Measurements from ENCODE around the gene ATXN1. TPM values are rescaled to one million over a fixed set of nuclear protein-coding genes. Genes with fewer than 3 reads are reported as not detected.
"Not testable (repeated sequence)": the region's sequence is repeated elsewhere in the genome, so short reads cannot be mapped to it uniquely, and the experiment has no call there.

The ATXN1 gene
- total RNA-seq, 1 donor from 2014 or later: 69.1 TPM

DNA sequence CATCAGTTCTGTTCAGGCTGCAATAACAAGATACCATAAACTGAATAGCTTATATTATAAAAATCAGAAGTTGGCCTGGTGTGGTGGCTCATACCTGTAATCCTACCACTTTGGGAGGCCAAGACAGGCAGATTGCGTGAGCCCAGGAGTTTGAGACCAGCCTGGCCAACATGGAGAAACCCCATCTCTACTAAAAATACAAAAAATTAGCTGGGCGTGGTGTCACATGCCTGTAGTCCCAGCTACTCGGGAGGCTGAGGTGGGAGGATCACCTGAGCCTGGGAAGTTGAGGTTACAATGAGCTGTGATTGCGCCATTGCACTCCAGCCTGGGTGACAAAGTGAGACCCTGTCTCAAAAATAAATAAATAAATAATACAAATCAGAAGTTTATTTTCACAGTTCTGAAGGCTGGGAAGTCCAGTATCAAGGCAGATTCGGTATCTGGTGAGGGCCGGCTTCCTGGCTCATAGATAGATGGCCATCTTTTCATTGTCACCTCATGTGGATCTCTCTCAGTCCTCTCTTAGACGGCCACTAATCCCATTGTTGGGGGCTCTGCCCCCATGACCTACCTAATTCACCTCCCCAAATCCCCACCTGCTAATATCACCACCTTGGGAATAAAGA lies 491.7 kb downstream of the ATXN1 start:
- H3K4me3 Mint-ChIP-seq (ENCODE audit: low read depth); intact Hi-C loops (cut with micrococcal nuclease); H3K27me3 Mint-ChIP-seq (ENCODE audit: low read depth); H3K27ac Mint-ChIP-seq; H3K36me3 Mint-ChIP-seq (ENCODE audit: low read depth); DNase-seq (ENCODE audit: low spot score); H3K4me1 Mint-ChIP-seq (ENCODE audit: low read depth); H3K9me3 Mint-ChIP-seq: not testable (repeated sequence)

DNA sequence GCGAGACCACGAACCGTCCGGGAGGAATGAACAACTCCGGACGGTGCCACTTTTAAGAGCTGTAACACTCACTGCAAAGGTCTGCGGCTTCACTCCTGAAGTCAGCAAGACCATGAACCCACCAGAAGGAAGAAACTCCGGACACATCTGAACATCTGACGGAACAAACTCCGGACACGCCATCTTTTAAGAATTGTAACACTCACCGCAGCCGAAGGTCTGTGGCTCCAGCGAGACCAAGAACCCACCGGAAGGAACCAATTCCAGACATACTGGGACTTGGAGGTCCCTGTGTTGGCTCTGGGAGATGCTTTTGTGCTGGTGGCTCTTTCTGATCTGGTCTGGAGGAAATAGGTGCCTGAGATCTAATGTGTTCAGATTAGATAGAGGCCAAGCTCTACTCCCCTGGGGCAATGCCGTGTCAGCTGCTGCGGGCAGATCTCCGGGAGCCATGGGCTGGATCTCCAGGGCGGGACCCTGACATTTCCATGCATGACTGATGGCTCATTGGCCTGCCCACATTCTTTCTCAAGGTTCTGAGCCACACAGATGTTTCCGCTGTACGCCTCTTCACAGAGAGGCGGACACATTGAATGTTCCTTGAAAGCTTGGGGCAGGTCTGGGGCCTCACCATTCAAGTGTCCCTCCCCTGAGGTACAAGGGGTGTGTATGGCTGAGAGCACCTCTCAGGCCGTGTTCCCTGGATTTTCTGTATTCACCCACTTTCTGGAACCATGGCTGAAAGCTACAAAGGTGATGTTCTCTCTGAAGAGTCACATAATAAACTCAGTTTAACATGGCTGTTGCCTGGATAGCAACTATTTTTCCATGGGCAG lies 493.6 kb downstream of the ATXN1 start:
- Mint-ChIP-seq H3K9me3 (no peaks in the 10 kb centered on the region), H3K27ac (no peak overlapping the region), H3K27me3 (ENCODE audit: low read depth) (peaks cover 5% of the 10 kb centered on the region), H3K36me3 (ENCODE audit: low read depth) (no peaks in the 10 kb centered on the region), H3K4me1 (ENCODE audit: low read depth) (no peaks in the 10 kb centered on the region), H3K4me3 (ENCODE audit: low read depth) (no peak overlapping the region)
- DNase-seq (ENCODE audit: low spot score): no peak
- intact Hi-C loops (cut with micrococcal nuclease): no loop called here

DNA sequence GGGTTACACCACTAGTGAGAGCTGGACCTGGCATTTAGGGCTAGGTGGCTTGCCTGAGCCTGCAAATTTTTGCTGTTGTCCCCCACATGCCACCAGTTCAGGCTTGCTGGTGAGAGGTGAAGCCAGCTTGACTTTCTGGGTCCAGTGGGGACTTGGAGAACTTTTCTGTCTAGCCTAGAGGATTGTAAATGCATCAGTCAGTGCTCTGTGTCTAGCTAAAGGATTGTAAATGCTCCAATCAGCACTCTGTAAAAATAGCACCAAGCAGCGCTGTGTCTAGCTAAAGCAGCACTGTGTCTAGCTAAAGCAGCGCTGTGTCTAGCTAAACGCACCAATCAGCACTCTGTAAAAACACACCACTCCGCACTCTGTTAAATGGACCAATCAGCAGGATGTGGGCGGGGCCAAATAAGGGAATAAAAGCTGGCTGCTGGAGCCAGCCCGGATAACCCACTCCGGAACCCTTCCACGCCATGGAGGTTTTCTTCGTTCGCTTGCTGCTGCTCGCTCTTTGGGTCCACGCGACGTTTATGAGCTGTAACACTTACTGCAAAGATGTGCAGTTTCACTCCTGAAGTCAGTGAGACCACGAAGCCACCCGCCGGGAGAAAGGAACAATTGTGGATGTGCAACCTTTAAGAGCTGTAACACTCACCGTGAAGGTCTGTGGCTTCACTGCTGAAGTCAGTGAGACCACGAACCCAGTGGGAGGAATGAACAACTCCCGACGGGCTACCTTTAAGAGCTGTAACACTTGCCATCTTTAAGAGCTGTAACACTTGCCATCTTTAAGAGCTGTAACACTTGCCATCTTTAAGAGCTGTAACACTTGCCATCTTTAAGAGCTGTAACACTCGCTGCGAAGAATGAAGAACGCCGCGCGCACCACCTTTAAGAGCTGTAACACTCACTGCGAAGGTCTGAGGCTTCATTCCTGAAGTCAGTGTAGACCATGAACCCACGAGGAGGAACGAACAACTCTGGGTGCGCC lies 495.6 kb downstream of the ATXN1 start:
- Mint-ChIP-seq H3K27me3 (ENCODE audit: low read depth) (peaks cover 2% of the 10 kb centered on the region), H3K9me3 (no peaks in the 10 kb centered on the region), H3K36me3 (ENCODE audit: low read depth) (no peaks in the 10 kb centered on the region), H3K27ac (no peak overlapping the region), H3K4me1 (ENCODE audit: low read depth) (no peaks in the 10 kb centered on the region), H3K4me3 (ENCODE audit: low read depth) (no peak overlapping the region)
- DNase-seq (ENCODE audit: low spot score): no peak
- intact Hi-C loops (cut with micrococcal nuclease): no loop called here

DNA sequence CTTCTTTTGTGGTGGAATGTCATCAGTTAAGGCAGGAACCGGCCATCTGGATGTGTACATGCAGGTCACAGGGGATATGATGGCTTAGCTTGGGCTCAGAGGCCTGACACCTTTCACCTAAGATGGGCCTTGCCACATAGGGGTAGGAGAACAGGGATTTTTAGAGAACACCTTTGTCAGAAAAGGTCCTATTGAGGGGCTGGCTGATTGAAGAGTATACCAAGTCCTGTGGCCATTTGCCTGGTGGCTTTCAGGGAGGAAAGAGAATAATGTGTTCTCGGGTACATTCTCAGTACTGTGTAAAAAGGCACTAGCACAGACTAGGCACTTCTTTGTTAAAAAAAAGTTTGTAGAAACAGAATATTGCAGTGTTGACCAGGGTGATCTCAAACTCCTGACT lies 496.5 kb downstream of the ATXN1 start:
- intact Hi-C loops (cut with micrococcal nuclease): no loop called here
- H3K27ac Mint-ChIP-seq: no peak overlapping the region
- H3K9me3 Mint-ChIP-seq: no peaks in the 10 kb centered on the region

DNA sequence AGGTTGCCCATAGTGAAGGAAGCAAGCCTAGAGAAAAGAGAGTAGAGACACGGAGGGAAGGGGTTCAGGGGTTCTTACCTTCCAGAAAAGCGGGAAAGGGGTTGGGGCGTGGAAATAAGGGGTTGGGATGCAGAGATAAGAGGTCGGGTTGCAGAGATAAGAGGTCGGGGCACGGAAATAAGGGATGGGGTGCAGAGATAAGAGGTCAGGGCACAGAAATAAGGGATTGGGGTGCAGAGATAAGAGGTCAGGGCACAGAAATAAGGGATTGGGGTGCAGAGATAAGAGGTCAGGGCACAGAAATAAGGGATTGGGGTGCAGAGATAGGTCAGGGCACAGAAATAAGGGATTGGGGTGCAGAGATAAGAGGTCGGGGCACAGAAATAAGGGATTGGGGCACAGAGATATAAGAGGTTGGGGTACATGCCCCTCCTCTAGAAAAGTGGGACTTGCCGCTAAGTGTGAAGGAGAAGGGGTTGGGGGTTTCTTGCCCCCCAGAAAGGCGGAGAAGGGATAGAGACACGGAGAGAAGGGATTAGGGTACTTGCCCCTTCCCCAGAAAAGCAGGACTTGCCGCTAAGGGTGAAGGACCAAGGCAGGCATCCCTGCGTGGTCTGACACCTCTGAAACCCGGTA lies 497.7 kb downstream of the ATXN1 start:
- H3K27ac Mint-ChIP-seq; DNase-seq (ENCODE audit: low spot score); intact Hi-C loops (cut with micrococcal nuclease); H3K4me3 Mint-ChIP-seq (ENCODE audit: low read depth); H3K4me1 Mint-ChIP-seq (ENCODE audit: low read depth); H3K9me3 Mint-ChIP-seq; H3K36me3 Mint-ChIP-seq (ENCODE audit: low read depth); H3K27me3 Mint-ChIP-seq (ENCODE audit: low read depth): not testable (repeated sequence)

More for the DNA sequence above, 496.5 kb downstream of the ATXN1 start:
- peaks cover 2% of the 10 kb centered on the region for H3K27me3 Mint-ChIP-seq (ENCODE audit: low read depth)
- H3K4me3 Mint-ChIP-seq (ENCODE audit: low read depth): no peak overlapping the region
- no peaks in the 10 kb centered on the region for H3K4me1 Mint-ChIP-seq (ENCODE audit: low read depth)
- H3K36me3 Mint-ChIP-seq (ENCODE audit: low read depth): no peaks in the 10 kb centered on the region
- no peak for DNase-seq (ENCODE audit: low spot score)

DNA sequence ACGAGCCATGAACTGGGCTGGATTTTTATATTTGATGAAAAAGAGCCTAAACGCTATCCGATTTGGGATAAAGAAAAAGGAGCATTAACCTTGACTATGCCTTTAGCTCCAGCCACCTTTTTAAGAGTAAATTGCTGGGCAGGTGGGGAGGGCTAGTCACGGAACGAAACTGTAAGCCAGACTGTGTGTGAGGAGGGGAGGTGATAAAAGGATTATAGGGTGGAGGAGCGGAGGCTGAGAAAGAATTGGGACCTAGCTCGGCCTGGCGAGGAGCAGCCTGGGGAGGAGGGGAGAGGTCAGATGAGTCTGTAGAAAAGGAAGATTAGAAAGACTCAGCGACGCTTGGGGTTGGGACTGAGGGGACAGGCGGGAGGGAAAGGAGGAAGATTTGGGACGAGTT lies 498.5 kb downstream of the ATXN1 start:
- H3K9me3 Mint-ChIP-seq; H3K36me3 Mint-ChIP-seq (ENCODE audit: low read depth); H3K4me1 Mint-ChIP-seq (ENCODE audit: low read depth); DNase-seq (ENCODE audit: low spot score); H3K27me3 Mint-ChIP-seq (ENCODE audit: low read depth); intact Hi-C loops (cut with micrococcal nuclease); H3K4me3 Mint-ChIP-seq (ENCODE audit: low read depth); H3K27ac Mint-ChIP-seq: not testable (repeated sequence)

DNA sequence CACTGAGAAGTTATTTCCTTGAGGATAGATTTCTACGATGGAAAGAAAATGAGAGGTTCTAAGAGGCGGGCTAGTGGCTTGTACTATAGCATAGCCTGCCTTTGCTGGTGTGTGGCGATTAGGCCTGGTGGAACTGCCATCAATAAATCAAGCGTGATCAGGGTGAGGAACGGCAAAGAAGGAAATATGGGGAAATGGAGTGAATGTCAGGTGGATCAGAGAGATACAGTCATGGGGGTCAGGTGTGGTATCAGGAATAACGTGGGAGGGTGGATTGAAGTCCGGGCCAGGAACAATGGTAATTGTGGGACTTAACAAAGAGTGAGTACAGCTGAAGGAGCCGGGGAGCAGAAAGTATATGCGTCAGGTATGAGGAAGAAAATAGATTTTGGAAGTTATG lies 500.7 kb downstream of the ATXN1 start:
- H3K36me3 Mint-ChIP-seq (ENCODE audit: low read depth); H3K27me3 Mint-ChIP-seq (ENCODE audit: low read depth); H3K9me3 Mint-ChIP-seq; DNase-seq (ENCODE audit: low spot score); intact Hi-C loops (cut with micrococcal nuclease); H3K27ac Mint-ChIP-seq; H3K4me1 Mint-ChIP-seq (ENCODE audit: low read depth); H3K4me3 Mint-ChIP-seq (ENCODE audit: low read depth): not testable (repeated sequence)

DNA sequence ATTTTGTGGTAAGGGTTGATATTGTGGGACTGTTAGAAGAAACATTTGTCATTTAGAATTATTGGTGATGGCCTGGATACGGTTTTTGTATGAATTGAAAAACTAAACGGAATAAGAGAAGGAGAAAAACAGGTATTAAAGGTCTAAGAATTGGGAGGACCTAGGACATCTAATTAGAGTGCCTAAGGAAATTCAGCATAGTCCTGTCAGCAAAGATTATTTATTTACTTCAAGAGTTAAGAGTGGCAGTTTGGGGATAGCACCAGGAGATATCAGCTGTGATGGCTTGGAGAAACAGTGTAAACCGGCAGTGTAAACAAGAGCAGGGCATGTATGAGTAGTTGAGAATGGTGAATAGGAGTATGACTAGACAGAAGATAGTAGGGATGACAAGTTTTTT lies 501.7 kb downstream of the ATXN1 start:
- DNase-seq (ENCODE audit: low spot score); intact Hi-C loops (cut with micrococcal nuclease); H3K36me3 Mint-ChIP-seq (ENCODE audit: low read depth); H3K4me3 Mint-ChIP-seq (ENCODE audit: low read depth); H3K9me3 Mint-ChIP-seq; H3K27ac Mint-ChIP-seq; H3K27me3 Mint-ChIP-seq (ENCODE audit: low read depth); H3K4me1 Mint-ChIP-seq (ENCODE audit: low read depth): not testable (repeated sequence)

DNA sequence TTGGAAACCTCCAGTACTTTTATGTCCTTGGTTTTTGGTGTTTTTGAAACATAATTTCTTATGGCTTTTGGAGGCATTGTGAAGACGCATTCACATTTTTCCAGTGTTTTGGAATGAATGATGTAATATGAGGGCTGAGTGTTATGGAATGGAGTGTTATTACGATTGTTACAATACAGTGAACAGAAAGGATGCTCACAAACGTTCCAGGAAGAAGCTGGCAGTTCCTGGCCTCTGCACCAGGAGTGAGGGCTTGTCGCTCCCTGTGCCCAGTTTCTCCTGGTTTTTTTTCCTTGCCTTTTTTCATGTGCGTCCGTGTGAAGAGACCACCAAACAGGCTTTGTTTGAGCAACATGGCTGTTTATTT lies 502.6 kb downstream of the ATXN1 start:
- no peak for DNase-seq (ENCODE audit: low spot score)
- intact Hi-C loops (cut with micrococcal nuclease): no loop called here
- Mint-ChIP-seq H3K4me1 (ENCODE audit: low read depth) (peaks cover 6% of the 10 kb centered on the region), H3K27ac (no peak overlapping the region), H3K9me3 (no peaks in the 10 kb centered on the region), H3K27me3 (ENCODE audit: low read depth) (peaks cover 8% of the 10 kb centered on the region), H3K4me3 (ENCODE audit: low read depth) (no peak overlapping the region), H3K36me3 (ENCODE audit: low read depth) (no peaks in the 10 kb centered on the region)

DNA sequence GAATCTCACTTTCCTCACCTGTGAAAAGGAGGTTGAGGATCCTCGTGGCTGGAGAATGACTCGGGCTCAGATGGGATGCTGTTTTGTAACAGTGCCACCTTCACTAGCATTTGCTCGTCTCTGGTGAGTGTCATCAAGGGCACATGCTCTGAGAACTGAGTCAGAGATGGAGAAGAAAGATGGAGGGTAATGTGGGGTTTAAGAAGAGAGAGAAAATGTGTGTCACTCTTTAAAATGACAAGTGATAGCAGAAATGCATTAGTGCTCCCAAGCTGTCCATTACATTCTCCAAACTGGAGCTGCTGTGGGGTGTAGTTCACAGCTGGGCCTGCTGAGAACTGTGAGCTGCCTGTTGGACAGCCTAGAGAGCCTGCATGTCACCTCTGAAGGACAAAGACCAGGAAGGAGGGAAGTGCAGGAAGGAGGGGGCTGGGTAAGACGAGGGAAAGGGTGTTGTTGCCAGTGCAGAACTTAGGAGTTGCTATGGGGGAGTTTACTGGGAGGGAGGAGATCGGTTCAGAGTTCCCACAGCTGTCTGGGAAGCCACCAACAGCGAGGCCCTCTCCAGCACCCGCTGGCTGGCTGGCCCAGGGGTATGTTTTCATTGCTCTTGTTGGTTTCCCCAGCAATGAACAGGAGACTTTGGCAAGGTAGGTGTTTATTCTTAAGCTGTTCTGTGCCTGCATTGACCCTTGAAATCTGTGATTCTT lies 503.1 kb downstream of the ATXN1 start:
- H3K27me3 Mint-ChIP-seq (ENCODE audit: low read depth): peaks cover 8% of the 10 kb centered on the region
- no peaks in the 10 kb centered on the region for H3K36me3 Mint-ChIP-seq (ENCODE audit: low read depth)
- intact Hi-C loops (cut with micrococcal nuclease): no loop called here
- no peak overlapping the region for H3K4me3 Mint-ChIP-seq (ENCODE audit: low read depth)
- no peaks in the 10 kb centered on the region for H3K9me3 Mint-ChIP-seq
- no peak overlapping the region for H3K27ac Mint-ChIP-seq
- H3K4me1 Mint-ChIP-seq (ENCODE audit: low read depth): peaks cover 6% of the 10 kb centered on the region
- no peak for DNase-seq (ENCODE audit: low spot score)

DNA sequence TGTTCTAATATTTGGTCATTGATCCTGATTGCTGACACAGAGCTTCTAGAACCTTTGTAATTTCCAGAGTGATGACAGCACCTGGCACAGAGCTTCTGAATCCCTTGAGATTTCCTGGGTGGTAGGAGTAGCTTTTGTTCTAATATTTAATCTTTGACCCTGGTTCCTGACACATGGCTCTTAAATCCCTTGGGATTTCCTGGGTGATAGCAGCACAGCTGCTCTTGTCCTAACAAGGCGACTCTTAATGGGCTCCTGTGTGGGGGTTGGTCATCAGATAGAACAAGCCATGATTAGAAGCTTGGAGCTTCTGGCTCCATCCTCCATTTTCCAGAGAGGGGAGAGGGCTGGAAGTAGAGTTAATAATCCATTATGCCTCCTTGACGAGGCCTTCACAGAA lies 504.5 kb downstream of the ATXN1 start:
- H3K4me1 Mint-ChIP-seq (ENCODE audit: low read depth): peaks cover 6% of the 10 kb centered on the region
- H3K9me3 Mint-ChIP-seq: no peaks in the 10 kb centered on the region
- intact Hi-C loops (cut with micrococcal nuclease): no loop called here
- peaks cover 7% of the 10 kb centered on the region for H3K27me3 Mint-ChIP-seq (ENCODE audit: low read depth)
- no peak overlapping the region for H3K4me3 Mint-ChIP-seq (ENCODE audit: low read depth)
- H3K27ac Mint-ChIP-seq: no peak overlapping the region
- H3K36me3 Mint-ChIP-seq (ENCODE audit: low read depth): no peaks in the 10 kb centered on the region
- DNase-seq (ENCODE audit: low spot score): no peak

DNA sequence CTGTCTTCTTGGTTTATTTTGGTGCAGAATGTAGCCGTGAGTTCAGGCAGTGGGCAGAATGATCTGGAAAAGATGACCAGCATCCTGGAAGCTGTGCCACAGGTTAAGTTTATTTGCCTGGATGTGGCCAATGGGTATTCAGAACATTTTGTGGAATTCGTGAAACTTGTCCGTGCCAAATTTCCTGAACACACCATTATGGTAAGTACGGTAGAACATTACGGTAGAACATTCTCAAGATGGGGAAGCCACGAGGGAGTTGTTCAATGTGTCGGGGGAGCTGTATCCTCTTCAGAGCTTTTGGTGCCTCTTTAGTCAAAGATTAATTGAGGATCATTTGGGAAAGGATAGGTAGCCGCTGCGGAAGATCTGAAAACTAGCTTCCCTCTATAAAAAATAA lies 506.7 kb downstream of the ATXN1 start:
- Mint-ChIP-seq H3K9me3 (no peaks in the 10 kb centered on the region), H3K27me3 (ENCODE audit: low read depth) (peaks cover 7% of the 10 kb centered on the region), H3K4me3 (ENCODE audit: low read depth) (no peak overlapping the region), H3K36me3 (ENCODE audit: low read depth) (no peaks in the 10 kb centered on the region), H3K27ac (no peak overlapping the region), H3K4me1 (ENCODE audit: low read depth) (peaks cover 6% of the 10 kb centered on the region)
- intact Hi-C loops (cut with micrococcal nuclease): no loop called here
- DNase-seq (ENCODE audit: low spot score): no peak

Data from activated T-helper 2 cell treated with anti-CD3 and anti-CD28 coated beads, Interferon-gamma antibody, Interleukin-2, Interleukin-4, amounts not matched to agents 10 μg/mL and 5 μg/mL and 100 μg/mL, durations not matched to agents 14 hours and 24 hours and 36 hours (primary cell).